Stimulated activated naive CD8-positive, alpha-beta T cell treated with anti-CD3 and anti-CD28 coated beads, Interleukin-15, amount 100 ng/mL, for 72 hours (primary cell): ENCODE results near the gene PPIP5K1.
A peak's percentile ranks its signal among the peaks of the same experiment; 100 is the strongest.
"Not testable (repeated sequence)": the region's sequence is repeated elsewhere in the genome, so short reads cannot be mapped to it uniquely, and the experiment has no call there.

ENCODE experiments used
- ATAC-seq: fragments of 150-1000 bp; cut with Tn5 transposase; 2 replicates; pipeline ENCODE4 v1.10.0; 2021; ENCODE audit warnings: mild to moderate bottlenecking, moderate library complexity
- DNase-seq, 2 donors: peaks; one replicate each; pipeline ENCODE4 v3.0.0; 2021 to 2022
- H3K27ac Mint-ChIP-seq, 2 donors: one replicate each; pipeline ENCODE4 v1.8.0; 2022; ENCODE audit warnings: mild to moderate bottlenecking in 2 of 2, mixed read lengths in 2 of 2, moderate library complexity in 2 of 2
- H3K27me3 Mint-ChIP-seq: one replicate; pipeline ENCODE4 v1.8.0; 2022; ENCODE audit warnings: mixed read lengths
- H3K4me1 Mint-ChIP-seq: one replicate; pipeline ENCODE4 v1.8.0; 2022; ENCODE audit warnings: mild to moderate bottlenecking, mixed read lengths
- H3K4me3 Mint-ChIP-seq, 2 donors: one replicate each; pipeline ENCODE4 v1.8.0; 2022; ENCODE audit warnings: mild to moderate bottlenecking in 2 of 2, mixed read lengths in 2 of 2, moderate library complexity in 1 of 2
- H3K9me3 Mint-ChIP-seq, 2 donors: one replicate each; pipeline ENCODE4 v1.8.0; 2022; ENCODE audit warnings: mixed read lengths in 2 of 2

PPIP5K1 gene

DNA sequence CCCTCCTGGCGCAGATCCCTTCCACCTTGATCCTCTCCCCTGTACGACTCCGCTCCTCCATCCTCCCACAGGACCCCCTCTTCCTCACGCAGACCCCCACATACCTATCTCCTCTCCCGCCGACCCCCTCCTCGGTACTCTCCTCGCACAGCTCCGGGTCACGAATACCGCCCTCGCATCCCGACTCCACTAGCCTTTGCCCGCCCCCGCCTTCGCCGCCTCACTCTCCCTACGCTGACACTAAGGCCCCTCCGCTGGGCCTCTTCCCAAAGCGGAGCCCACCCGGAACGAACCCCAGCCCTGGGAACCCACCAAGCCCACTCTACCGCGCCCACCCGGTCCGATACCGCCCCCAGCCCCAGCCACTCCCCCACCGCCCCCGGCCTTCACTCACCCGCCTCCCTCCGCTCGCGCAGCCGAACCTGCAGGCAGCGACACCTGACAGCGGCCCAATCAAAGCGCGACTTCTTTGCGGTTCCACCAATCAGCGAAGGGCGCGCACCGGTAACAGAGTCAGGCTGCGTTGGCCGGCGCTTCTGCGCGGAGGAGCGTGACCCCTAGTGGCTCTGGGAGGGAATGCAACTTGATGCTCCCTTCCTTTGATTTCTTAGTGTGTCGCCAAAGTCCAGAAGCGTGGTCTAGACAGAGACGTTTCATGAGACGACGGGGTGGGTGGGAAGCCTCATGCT lies at the start of gene PPIP5K1:
PPIP5K1 (minus strand) TSS at position 431 of the 689 bp plus-strand sequence. CDS start 5,704 bp downstream, outside the sequence.
- not testable (repeated sequence) for DNase-seq, H3K27me3 Mint-ChIP-seq, H3K9me3 Mint-ChIP-seq, H3K4me3 Mint-ChIP-seq, H3K27ac Mint-ChIP-seq, H3K4me1 Mint-ChIP-seq
- ATAC-seq = peak; percentile 98

- not testable (repeated sequence) for DNase-seq, H3K4me1 Mint-ChIP-seq, H3K9me3 Mint-ChIP-seq, ATAC-seq, H3K4me3 Mint-ChIP-seq, H3K27me3 Mint-ChIP-seq
- H3K27ac Mint-ChIP-seq = peak overlapping the region in 1 of 2 donors; percentile 1
Observed at GRCh38 chr15:43638464-43639204, 48.6 kb upstream of the PPIP5K1 start.

- peak overlapping the region; percentile 19 to 63 for H3K27ac Mint-ChIP-seq
- H3K9me3 Mint-ChIP-seq, H3K27me3 Mint-ChIP-seq, H3K4me1 Mint-ChIP-seq, DNase-seq, ATAC-seq, H3K4me3 Mint-ChIP-seq: not testable (repeated sequence)
Observed at GRCh38 chr15:43626937-43627336, 36.9 kb upstream of the PPIP5K1 start.

GRCh38 chr15:43625106-43625505 lies 35.1 kb upstream of the PPIP5K1 start:
- no peak overlapping the region for H3K27ac Mint-ChIP-seq
- H3K27me3 Mint-ChIP-seq = peaks cover 5% of the 10 kb centered on the region
- no peak for DNase-seq
- H3K4me1 Mint-ChIP-seq = no peaks in the 10 kb centered on the region
- H3K9me3 Mint-ChIP-seq = no peaks in the 10 kb centered on the region
- ATAC-seq = no peak
- no peak overlapping the region for H3K4me3 Mint-ChIP-seq

DNA sequence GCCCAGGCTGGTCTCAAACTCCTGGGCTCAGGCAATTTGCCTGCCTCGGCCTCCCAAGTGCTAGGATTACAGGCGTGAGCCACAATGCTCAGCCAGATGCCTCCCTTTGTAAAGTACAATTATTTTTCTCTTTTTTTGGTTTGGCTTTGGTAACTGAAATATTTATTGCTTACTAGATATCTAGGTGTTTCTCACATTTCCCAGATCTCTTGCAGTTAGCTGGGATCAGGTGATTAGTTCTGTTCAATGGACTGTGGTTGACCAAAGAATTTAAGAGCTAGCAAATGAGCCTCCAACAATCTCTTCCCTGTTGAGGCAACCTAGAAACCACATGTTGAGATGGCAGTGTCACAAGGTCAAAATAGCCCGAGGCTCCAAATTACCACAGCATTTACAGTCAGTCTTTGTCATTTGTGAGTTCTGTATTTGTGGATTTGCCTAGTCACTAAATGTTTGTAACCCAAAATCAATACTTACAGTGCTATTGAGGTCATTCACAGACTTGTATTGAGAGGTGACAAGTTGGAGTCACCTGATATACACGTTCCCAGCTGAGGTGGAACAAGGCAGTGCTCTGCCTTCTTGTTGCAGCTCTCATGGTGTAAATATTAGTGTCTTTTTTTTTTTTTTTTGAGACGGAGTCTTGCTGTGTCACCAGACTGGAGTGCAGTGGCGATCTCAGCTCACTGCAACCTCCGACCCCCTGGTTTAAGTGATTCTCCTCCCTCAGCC lies 32.2 kb upstream of the PPIP5K1 start:
- H3K27me3 Mint-ChIP-seq = peaks cover 17% of the 10 kb centered on the region
- H3K4me3 Mint-ChIP-seq, DNase-seq, H3K9me3 Mint-ChIP-seq, H3K4me1 Mint-ChIP-seq, H3K27ac Mint-ChIP-seq, ATAC-seq: not testable (repeated sequence)

DNA sequence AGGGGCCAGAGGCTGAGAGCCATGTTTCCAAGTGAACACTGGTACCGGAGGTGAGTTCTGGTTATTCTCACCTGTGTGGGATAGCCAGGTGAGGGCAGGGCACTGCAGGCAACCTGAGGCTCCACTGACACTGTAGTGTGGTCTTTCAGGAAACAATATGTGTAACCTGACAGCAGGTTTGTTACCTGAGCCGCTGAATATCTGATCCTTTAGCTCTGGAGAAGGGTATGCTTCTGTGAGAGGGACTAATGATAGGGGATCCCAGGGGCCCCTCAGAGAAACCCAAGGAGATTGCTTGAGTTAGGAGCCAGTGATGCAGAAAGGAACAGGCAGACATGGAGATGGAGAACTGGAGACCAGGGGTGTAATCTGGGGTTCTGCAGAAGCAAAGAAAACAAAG lies 28.7 kb upstream of the PPIP5K1 start, which contains the start of gene STRC:
STRC (minus strand) TSS at position 101 of the 400 bp plus-strand sequence; CDS start at position 23, 78 bp downstream.
- DNase-seq, H3K9me3 Mint-ChIP-seq, H3K27ac Mint-ChIP-seq, ATAC-seq, H3K4me1 Mint-ChIP-seq, H3K4me3 Mint-ChIP-seq: not testable (repeated sequence)
- H3K27me3 Mint-ChIP-seq = peaks cover 17% of the 10 kb centered on the region

DNA sequence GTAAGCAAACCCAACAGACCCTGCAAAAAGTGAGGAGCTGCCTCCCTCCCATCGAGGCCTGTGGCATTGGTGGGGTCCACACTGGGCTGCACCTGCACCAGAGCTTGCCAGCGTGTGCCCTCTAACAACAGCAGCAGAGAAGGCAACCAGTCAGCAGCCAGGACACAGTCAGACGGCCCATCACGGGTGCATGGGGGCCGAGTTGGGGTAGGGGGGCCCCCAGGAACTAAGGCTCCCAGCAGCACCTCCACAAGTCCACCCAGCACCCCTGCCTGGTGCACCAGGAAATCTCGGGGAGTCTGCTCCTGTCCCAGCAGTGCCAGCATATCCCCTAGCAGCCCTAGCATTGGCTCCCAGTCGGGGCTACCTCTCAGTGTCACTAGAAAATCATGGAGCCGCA lies 27.7 kb upstream of the PPIP5K1 start:
- not testable (repeated sequence) for DNase-seq, ATAC-seq, H3K27ac Mint-ChIP-seq, H3K4me3 Mint-ChIP-seq, H3K9me3 Mint-ChIP-seq, H3K4me1 Mint-ChIP-seq
- H3K27me3 Mint-ChIP-seq = peaks cover 17% of the 10 kb centered on the region

DNA sequence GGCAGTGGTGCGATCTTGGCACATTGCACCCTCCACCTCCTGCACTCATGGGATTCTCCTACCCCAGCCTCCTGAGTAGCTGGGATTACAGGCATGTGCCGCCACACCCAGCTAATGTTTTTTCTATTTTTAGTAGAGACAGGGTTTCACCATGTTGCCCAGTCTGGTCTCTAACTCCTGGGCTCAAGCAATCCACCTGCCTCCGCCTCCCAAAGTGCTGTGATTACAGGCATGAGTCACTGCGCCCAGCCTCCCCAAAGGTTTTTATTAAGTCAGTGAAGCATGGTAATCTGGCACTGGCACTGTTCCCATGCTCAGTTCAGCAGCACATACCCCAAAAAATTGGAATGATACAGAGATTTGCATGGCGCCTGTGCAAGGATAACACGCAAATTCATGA lies 12.2 kb upstream of the PPIP5K1 start:
- peaks cover 33% of the 10 kb centered on the region for H3K27me3 Mint-ChIP-seq
- H3K27ac Mint-ChIP-seq, DNase-seq, ATAC-seq, H3K9me3 Mint-ChIP-seq, H3K4me3 Mint-ChIP-seq, H3K4me1 Mint-ChIP-seq: not testable (repeated sequence)

- ATAC-seq = not testable (repeated sequence)
- H3K27ac Mint-ChIP-seq = peak overlapping the region in 1 of 2 donors; percentile 6
Observed at GRCh38 chr15:43600200-43600599, 10.2 kb upstream of the PPIP5K1 start.

DNA sequence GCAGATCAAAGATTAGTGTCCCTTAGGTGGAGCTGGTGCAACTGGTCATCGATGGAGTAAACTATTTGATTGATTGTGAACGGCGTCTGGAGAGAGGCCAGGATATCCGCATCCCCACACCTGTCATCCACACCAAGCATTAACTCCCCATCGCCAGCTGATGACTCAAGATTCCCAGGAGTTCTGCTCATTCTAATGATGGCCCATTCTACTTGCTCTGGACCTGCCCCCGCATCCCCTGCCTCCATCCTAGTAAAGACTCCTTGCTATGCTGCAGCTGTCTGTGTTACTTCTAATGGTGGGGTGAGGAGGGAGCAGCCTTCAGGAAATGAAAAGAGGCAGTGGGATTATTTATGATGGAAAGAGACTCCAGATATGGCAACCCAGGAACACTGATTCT lies 9.1 kb upstream of the PPIP5K1 start:
- H3K27ac Mint-ChIP-seq, H3K9me3 Mint-ChIP-seq, H3K4me1 Mint-ChIP-seq, ATAC-seq, DNase-seq, H3K4me3 Mint-ChIP-seq: not testable (repeated sequence)
- peaks cover 33% of the 10 kb centered on the region for H3K27me3 Mint-ChIP-seq

More at GRCh38 chr15:43600200-43600599, 10.2 kb upstream of the PPIP5K1 start:
- H3K4me3 Mint-ChIP-seq, DNase-seq, H3K9me3 Mint-ChIP-seq, H3K4me1 Mint-ChIP-seq: not testable (repeated sequence)
- H3K27me3 Mint-ChIP-seq = peaks cover 40% of the 10 kb centered on the region

DNA sequence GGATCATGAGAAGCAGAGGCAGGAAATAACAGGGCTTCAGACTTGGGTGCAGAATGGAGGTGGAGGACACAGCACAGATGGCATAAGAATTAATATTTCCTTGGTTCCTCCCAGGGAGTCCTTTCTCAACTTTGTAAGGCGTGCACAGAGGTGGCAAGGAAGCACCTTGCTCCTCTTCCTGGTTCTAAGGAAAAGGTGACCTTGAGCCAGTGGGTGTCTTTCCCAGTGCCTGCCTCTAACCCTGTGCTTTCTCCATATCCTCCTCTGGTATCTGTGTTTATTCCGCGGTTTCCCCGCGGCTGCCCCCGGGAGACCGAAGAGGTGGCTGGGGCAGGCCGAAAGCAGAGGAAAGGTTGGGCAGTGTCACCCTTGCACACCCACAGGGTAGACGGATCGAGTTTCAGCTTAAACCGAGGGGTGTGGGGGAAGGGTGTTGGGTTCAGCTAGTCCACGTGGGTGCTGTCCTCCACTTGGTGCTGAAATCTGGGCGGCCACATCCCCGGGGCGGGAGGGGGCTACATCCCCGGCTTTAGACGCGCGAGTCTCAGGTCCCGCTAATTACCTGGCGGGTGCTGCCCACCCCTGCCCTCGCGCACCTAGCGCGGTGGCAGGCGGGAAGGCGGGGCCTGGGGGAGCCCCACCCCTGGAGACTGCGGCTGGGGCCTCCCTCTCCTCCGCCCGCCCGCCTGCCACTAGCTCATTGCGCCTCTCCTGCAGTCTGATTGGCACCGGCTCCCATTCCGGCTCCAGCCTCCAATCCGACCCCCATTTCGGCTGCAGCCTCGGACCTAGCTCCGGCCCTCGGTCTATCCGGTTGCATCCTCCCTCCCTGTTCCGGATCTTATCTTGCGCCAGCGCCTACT lies 3.6 kb upstream of the PPIP5K1 start, which contains the start of gene CKMT1B:
CKMT1B (plus strand) TSS at position 700 of the 863 bp plus-strand sequence. CDS start 192 bp downstream, outside the sequence.
- H3K4me3 Mint-ChIP-seq, H3K4me1 Mint-ChIP-seq, DNase-seq, H3K27ac Mint-ChIP-seq, H3K9me3 Mint-ChIP-seq: not testable (repeated sequence)
- ATAC-seq = peak; percentile 47
- H3K27me3 Mint-ChIP-seq = peaks cover 17% of the 10 kb centered on the region

GRCh38 chr15:43592841-43593240 lies 2.8 kb upstream of the PPIP5K1 start:
- H3K9me3 Mint-ChIP-seq, DNase-seq, H3K4me1 Mint-ChIP-seq, H3K27ac Mint-ChIP-seq, H3K4me3 Mint-ChIP-seq, ATAC-seq: not testable (repeated sequence)
- H3K27me3 Mint-ChIP-seq = peaks cover 13% of the 10 kb centered on the region

GRCh38 chr15:43574607-43575006 lies 15.4 kb downstream of the PPIP5K1 start:
- H3K27me3 Mint-ChIP-seq, H3K9me3 Mint-ChIP-seq, H3K27ac Mint-ChIP-seq, DNase-seq, H3K4me1 Mint-ChIP-seq, ATAC-seq, H3K4me3 Mint-ChIP-seq: not testable (repeated sequence)

GRCh38 chr15:43566615-43567014 lies 23.4 kb downstream of the PPIP5K1 start:
- not testable (repeated sequence) for H3K27ac Mint-ChIP-seq, ATAC-seq, H3K9me3 Mint-ChIP-seq, DNase-seq, H3K4me3 Mint-ChIP-seq, H3K27me3 Mint-ChIP-seq, H3K4me1 Mint-ChIP-seq

- H3K9me3 Mint-ChIP-seq, H3K27ac Mint-ChIP-seq, DNase-seq, H3K4me3 Mint-ChIP-seq, H3K27me3 Mint-ChIP-seq, H3K4me1 Mint-ChIP-seq, ATAC-seq: not testable (repeated sequence)
Observed at GRCh38 chr15:43563793-43564192, 26.2 kb downstream of the PPIP5K1 start.
